Measurements from ENCODE around the gene KLHL7. TPM values are rescaled to one million over a fixed set of nuclear protein-coding genes. Genes with fewer than 3 reads are reported as not detected.

KLHL7 gene
- total RNA-seq, 4 donors from 2014 or later, result 20.3 to 35.0 (median 27.2) TPM

DNA sequence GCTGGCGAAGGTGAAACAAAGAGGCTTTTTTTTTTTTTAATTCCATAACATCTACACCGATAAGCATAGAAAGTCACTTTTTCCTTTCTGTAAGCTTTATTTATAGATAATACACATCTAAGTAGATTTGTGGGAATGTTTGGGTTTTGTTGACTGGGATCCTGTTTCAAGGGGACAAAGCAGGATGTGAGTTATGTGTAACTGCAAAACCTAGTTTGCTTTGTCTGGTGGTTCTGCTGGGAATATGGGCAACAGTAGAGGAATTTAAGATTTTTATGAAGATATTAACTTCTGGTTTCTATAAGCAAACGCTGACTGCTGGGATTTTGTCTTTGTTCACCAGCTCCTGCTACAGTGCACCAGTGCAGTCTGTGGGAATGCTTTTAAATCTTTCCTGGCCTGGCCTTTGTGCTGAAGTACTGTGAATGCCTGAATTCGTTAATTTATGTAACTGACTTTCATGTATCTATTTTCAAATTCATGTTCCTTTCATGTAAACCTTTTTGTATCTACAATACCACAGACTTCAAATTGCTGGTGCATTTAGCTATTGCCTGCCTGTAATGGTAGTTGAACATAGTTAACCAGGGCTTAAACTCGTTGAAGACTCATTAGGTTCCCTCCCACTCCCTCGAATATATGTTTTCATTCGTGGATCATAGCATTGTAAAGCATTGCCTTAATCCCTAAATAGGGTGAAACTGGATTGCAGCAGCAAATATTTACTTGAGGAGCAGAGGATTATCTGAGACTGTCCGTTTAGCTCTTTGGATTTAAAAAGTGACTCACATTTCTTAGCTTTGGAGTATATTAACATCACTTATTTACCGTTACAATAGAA, 1.5 kb downstream of the KLHL7 start:
- intact Hi-C loops (cut with DNase I), result loop anchor here (5.0 kb wide), 1 partner anchor 75 kb away; the partner anchor contains the start of gene NUP42
- H3K9me3 ChIP-seq, result no peaks in the 10 kb centered on the region
- H3K36me3 ChIP-seq, result no peaks in the 10 kb centered on the region
- peaks cover 4 to 12% of the 10 kb centered on the region in 2 donors for H3K4me1 ChIP-seq
- peak overlapping the region in 1 of 3 donors; percentile 97 for H3K4me3 ChIP-seq (replicated peaks in 1 of 3)
- no peak for DNase-seq
- WGBS, 2 donors, result 23 to 26% methylated on average over 9 of the region's 9 CpGs
- H3K27ac ChIP-seq, result no peak overlapping the region
- H3K27me3 ChIP-seq, result no peaks in the 10 kb centered on the region
- no peak for TF ChIP-seq POLR2A (IDR thresholded peaks at IDR 0.05)
- TF ChIP-seq, protein P1, sequence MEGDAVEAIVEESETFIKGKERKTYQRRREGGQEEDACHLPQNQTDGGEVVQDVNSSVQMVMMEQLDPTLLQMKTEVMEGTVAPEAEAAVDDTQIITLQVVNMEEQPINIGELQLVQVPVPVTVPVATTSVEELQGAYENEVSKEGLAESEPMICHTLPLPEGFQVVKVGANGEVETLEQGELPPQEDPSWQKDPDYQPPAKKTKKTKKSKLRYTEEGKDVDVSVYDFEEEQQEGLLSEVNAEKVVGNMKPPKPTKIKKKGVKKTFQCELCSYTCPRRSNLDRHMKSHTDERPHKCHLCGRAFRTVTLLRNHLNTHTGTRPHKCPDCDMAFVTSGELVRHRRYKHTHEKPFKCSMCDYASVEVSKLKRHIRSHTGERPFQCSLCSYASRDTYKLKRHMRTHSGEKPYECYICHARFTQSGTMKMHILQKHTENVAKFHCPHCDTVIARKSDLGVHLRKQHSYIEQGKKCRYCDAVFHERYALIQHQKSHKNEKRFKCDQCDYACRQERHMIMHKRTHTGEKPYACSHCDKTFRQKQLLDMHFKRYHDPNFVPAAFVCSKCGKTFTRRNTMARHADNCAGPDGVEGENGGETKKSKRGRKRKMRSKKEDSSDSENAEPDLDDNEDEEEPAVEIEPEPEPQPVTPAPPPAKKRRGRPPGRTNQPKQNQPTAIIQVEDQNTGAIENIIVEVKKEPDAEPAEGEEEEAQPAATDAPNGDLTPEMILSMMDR (IDR thresholded peaks at IDR 0.05), result no peak

DNA sequence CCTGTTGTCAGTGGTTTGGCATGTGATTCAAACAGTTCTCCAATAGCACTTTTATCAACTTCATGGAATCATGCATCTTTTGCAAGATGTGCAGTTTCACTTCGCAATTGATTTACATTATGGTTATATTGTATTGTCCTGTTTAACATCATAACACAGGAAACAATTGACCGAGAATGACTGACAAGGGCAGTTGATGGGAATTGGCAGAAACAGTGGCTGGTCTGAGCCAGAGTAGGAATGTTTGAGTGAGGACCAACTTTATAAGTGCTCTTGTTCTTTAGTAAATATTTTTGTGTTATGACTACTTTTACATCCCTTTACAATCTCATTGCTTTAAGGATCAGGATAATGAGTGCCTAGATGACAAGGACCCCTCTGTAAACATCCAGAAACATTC, 2.2 kb downstream of the KLHL7 start:
- Histone ChIP-seq H3K27ac (no peak overlapping the region), H3K36me3 (no peaks in the 10 kb centered on the region), H3K9me3 (no peaks in the 10 kb centered on the region), H3K27me3 (no peaks in the 10 kb centered on the region), H3K4me1 (peaks cover 4 to 12% of the 10 kb centered on the region in 2 donors), H3K4me3 (replicated peaks in 1 of 3) (no peak overlapping the region)
- WGBS, 2 donors, result 59 to 82% methylated on average over 2 of the region's 2 CpGs
- DNase-seq, result no peak
- intact Hi-C loops (cut with DNase I), result loop anchor here (5.0 kb wide), 1 partner anchor 75 kb away; the partner anchor contains the start of gene NUP42
- TF ChIP-seq, protein P1 (IDR thresholded peaks at IDR 0.05), result no peak
- no peak for TF ChIP-seq POLR2A (IDR thresholded peaks at IDR 0.05)

DNA sequence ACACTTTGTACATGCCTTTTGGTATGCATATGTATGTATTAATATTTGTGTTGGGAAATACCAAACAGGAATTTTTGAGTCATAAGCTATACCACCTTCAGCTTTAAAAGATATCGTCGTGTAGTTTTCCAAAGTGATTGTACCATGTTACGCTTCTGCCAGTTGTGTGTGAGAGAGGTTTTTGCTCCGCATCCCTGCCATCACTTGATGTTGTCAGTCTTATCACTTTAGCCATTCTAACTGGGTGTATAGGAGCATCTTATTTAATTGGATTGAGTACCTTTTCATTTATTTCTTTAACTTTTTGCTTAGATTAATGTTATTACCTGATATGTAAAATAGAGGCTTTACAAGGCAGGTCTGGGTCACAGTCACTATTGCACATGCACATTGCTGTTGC, 3.4 kb downstream of the KLHL7 start:
- peaks cover 4 to 12% of the 10 kb centered on the region in 2 donors for H3K4me1 ChIP-seq
- no peaks in the 10 kb centered on the region for H3K27me3 ChIP-seq
- H3K9me3 ChIP-seq, result no peaks in the 10 kb centered on the region
- TF ChIP-seq, protein P1 (IDR thresholded peaks at IDR 0.05), result no peak
- TF ChIP-seq POLR2A (IDR thresholded peaks at IDR 0.05), result no peak
- no peak overlapping the region for H3K27ac ChIP-seq
- H3K4me3 ChIP-seq (replicated peaks in 1 of 3), result no peak overlapping the region
- no peak for DNase-seq
- WGBS, 2 donors, result 97 to 99% methylated on average over 4 of the region's 4 CpGs
- intact Hi-C loops (cut with DNase I), result loop anchor here (5.0 kb wide), 1 partner anchor 73 kb away; the partner anchor contains the start of gene NUP42
- no peaks in the 10 kb centered on the region for H3K36me3 ChIP-seq

DNA sequence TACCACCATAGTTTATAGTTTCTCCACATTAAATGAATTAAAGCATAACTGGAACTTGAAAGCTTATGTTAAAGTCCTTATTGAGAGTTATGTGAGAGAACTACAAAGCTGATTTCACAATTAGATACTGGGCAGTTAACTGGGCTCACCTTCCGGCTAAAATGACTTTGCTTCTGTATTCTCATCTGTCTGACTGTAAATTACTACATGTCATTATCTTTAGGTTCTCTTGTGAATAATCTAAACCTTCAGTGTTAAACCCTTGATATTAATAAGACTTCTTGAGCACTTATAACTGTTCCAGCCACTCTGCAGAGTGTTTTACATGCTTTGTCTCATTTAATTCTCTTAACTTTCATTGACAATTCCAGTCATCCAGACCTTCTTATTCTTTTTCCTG, 3.9 kb downstream of the KLHL7 start:
- TF ChIP-seq, protein P1 (IDR thresholded peaks at IDR 0.05), result no peak
- no peak for TF ChIP-seq POLR2A (IDR thresholded peaks at IDR 0.05)
- no peak overlapping the region for H3K4me3 ChIP-seq (replicated peaks in 1 of 3)
- H3K27ac ChIP-seq, result no peak overlapping the region
- intact Hi-C loops (cut with DNase I), result loop anchor here (5.0 kb wide), 1 partner anchor 73 kb away; the partner anchor contains the start of gene NUP42
- H3K36me3 ChIP-seq, result no peaks in the 10 kb centered on the region
- 93 to 97% methylated on average over 1 of the region's 1 CpG for WGBS, 2 donors
- no peak for DNase-seq
- H3K9me3 ChIP-seq, result no peaks in the 10 kb centered on the region
- H3K27me3 ChIP-seq, result no peaks in the 10 kb centered on the region
- peaks cover 4 to 12% of the 10 kb centered on the region in 2 donors for H3K4me1 ChIP-seq

DNA sequence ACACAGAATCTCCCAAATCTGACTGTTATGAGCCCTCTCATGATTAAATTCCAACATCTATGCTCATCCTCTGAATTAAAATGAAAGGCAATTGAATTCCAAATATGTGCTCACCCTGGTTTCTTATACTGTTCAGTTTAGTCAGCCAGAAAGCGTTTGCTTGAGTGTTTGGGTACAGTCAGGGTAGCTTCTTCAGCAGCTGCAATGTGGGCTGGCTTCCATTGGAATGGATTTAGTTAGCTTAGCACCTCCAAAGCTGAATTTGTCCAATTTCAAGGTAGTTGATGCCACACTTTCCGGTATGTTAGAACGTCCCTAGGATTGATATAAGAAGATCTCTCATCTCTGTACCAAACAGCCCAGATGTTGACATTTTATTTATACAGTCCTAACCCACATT, 9.3 kb downstream of the KLHL7 start:
- TF ChIP-seq POLR2A (IDR thresholded peaks at IDR 0.05), result no peak
- TF ChIP-seq, protein P1 (IDR thresholded peaks at IDR 0.05), result no peak
- Histone ChIP-seq H3K9me3 (no peaks in the 10 kb centered on the region), H3K4me1 (no peaks in the 10 kb centered on the region), H3K27ac (no peak overlapping the region), H3K36me3 (no peaks in the 10 kb centered on the region), H3K4me3 (replicated peaks in 1 of 3) (no peak overlapping the region), H3K27me3 (no peaks in the 10 kb centered on the region)
- intact Hi-C loops (cut with DNase I), result no loop called here
- 84 to 88% methylated on average over 3 of the region's 3 CpGs for WGBS, 2 donors
- no peak for DNase-seq

Data from thyroid gland (tissue), 4 donors.